ENCODE data around the gene CLCA1.
"Not testable (repeated sequence)": the region's sequence is repeated elsewhere in the genome, so short reads cannot be mapped to it uniquely, and the experiment has no call there.

The CLCA1 gene

GRCh38 chr1:86477682-86478081 lies 9.0 kb downstream of the CLCA1 start:
- no peak overlapping the region for H3K4me3 ChIP-seq (ENCODE audit: low read length)
- no peak for TF ChIP-seq ZNF274 (IDR thresholded peaks at IDR 0.05; ENCODE audit: low read depth, low read length)

GRCh38 chr1:86478416-86479156 lies 9.9 kb downstream of the CLCA1 start:
- no peak for TF ChIP-seq ZNF274 (IDR thresholded peaks at IDR 0.05; ENCODE audit: low read depth, low read length)
- H3K4me3 ChIP-seq (ENCODE audit: low read length), result no peak overlapping the region

- H3K4me3 ChIP-seq (ENCODE audit: low read length), result no peak overlapping the region
- no peak for TF ChIP-seq ZNF274 (IDR thresholded peaks at IDR 0.05; ENCODE audit: low read depth, low read length)
These were observed 13.2 kb downstream of the CLCA1 start for GRCh38 chr1:86481966-86482365.

- no peak overlapping the region for H3K4me3 ChIP-seq (ENCODE audit: low read length)
These were observed 18.5 kb downstream of the CLCA1 start for GRCh38 chr1:86487131-86487810.

GRCh38 chr1:86487811-86488141 lies 19.0 kb downstream of the CLCA1 start:
- H3K4me3 ChIP-seq (ENCODE audit: low read length), result no peak overlapping the region
- no peak for TF ChIP-seq ZNF274 (IDR thresholded peaks at IDR 0.05; ENCODE audit: low read depth, low read length)

More at GRCh38 chr1:86487131-86487810, 18.5 kb downstream of the CLCA1 start:
- TF ChIP-seq ZNF274 (IDR thresholded peaks at IDR 0.05; ENCODE audit: low read depth, low read length), result no peak

- TF ChIP-seq ZNF274 (IDR thresholded peaks at IDR 0.05; ENCODE audit: low read depth, low read length), result no peak
These were observed 20.6 kb downstream of the CLCA1 start for GRCh38 chr1:86489242-86489878.

GRCh38 chr1:86491171-86491950 lies 22.6 kb downstream of the CLCA1 start:
- no peak for TF ChIP-seq ZNF274 (IDR thresholded peaks at IDR 0.05; ENCODE audit: low read depth, low read length)
- H3K4me3 ChIP-seq (ENCODE audit: low read length), result no peak overlapping the region

More at GRCh38 chr1:86489242-86489878, 20.6 kb downstream of the CLCA1 start:
- no peak overlapping the region for H3K4me3 ChIP-seq (ENCODE audit: low read length)

- no peak for TF ChIP-seq ZNF274 (IDR thresholded peaks at IDR 0.05; ENCODE audit: low read depth, low read length)
- H3K4me3 ChIP-seq (ENCODE audit: low read length), result no peak overlapping the region
These were observed 29.6 kb downstream of the CLCA1 start for GRCh38 chr1:86498281-86498680.

- no peak for TF ChIP-seq ZNF274 (IDR thresholded peaks at IDR 0.05; ENCODE audit: low read depth, low read length)
These were observed 31.4 kb downstream of the CLCA1 start for GRCh38 chr1:86499987-86500593.

GRCh38 chr1:86500714-86501113 lies 32.0 kb downstream of the CLCA1 start:
- TF ChIP-seq ZNF274 (IDR thresholded peaks at IDR 0.05; ENCODE audit: low read depth, low read length), result no peak
- H3K4me3 ChIP-seq (ENCODE audit: low read length), result no peak overlapping the region

More at GRCh38 chr1:86499987-86500593, 31.4 kb downstream of the CLCA1 start:
- no peak overlapping the region for H3K4me3 ChIP-seq (ENCODE audit: low read length)

- H3K4me3 ChIP-seq (ENCODE audit: low read length), result not testable (repeated sequence)
These were observed 33.5 kb downstream of the CLCA1 start for GRCh38 chr1:86502125-86502646.

- H3K4me3 ChIP-seq (ENCODE audit: low read length), result no peak overlapping the region
- TF ChIP-seq ZNF274 (IDR thresholded peaks at IDR 0.05; ENCODE audit: low read depth, low read length), result no peak
These were observed 34.1 kb downstream of the CLCA1 start for GRCh38 chr1:86502721-86503405.

Data from GM08714 (cell line).